Glomerular visceral epithelial cell (primary cell): ENCODE data around the gene RUNX3.

Experiments
- DNase-seq: peaks from one replicate; pipeline ENCODE4 v3.0.0-alpha.2; 2016; ENCODE audit errors: extremely low spot score

Gene RUNX3

GRCh38 chr1:24929398-24930259, 447 bp downstream of the RUNX3 start:
- no peak for DNase-seq

- no peak for DNase-seq
Observed at GRCh38 chr1:24928689-24929397, 1.2 kb downstream of the RUNX3 start.

GRCh38 chr1:24927988-24928688, 1.9 kb downstream of the RUNX3 start:
- DNase-seq: no peak

GRCh38 chr1:24927473-24927872, 2.6 kb downstream of the RUNX3 start:
- DNase-seq: no peak

- DNase-seq: no peak
Observed at GRCh38 chr1:24926563-24927249, 3.4 kb downstream of the RUNX3 start.

- no peak for DNase-seq
Observed at GRCh38 chr1:24925963-24926362, 4.1 kb downstream of the RUNX3 start.

- DNase-seq: no peak
Observed at GRCh38 chr1:24925082-24925779, 4.8 kb downstream of the RUNX3 start.

GRCh38 chr1:24923485-24924113, 6.5 kb downstream of the RUNX3 start:
- DNase-seq: no peak

- no peak for DNase-seq
Observed at GRCh38 chr1:24921938-24922662, 8.0 kb downstream of the RUNX3 start.

GRCh38 chr1:24921412-24921811, 8.7 kb downstream of the RUNX3 start:
- DNase-seq: no peak

GRCh38 chr1:24920533-24920925, 9.5 kb downstream of the RUNX3 start:
- no peak for DNase-seq

GRCh38 chr1:24919791-24920532, 10.1 kb downstream of the RUNX3 start:
- DNase-seq: no peak

GRCh38 chr1:24918995-24919605, 11.0 kb downstream of the RUNX3 start:
- DNase-seq: no peak

GRCh38 chr1:24918370-24918769, 11.7 kb downstream of the RUNX3 start:
- DNase-seq: no peak

GRCh38 chr1:24917327-24918074, 12.6 kb downstream of the RUNX3 start:
- DNase-seq: no peak

- DNase-seq: peak; percentile 93
Observed at GRCh38 chr1:24915816-24916602, 14.1 kb downstream of the RUNX3 start.
